GM21423 (cell line): Measurements from ENCODE around the gene USHBP1.
A peak's percentile ranks its signal among the peaks of the same experiment; 100 is the strongest.

ENCODE experiments used
- ATAC-seq: cut with Tn5 transposase; IDR thresholded peaks from one replicate; pipeline ENCODE4 v1.9.1; 2021; ENCODE audit warnings: mild to moderate bottlenecking, moderate library complexity; ENCODE audit not compliant: unreplicated experiment

The USHBP1 gene

DNA sequence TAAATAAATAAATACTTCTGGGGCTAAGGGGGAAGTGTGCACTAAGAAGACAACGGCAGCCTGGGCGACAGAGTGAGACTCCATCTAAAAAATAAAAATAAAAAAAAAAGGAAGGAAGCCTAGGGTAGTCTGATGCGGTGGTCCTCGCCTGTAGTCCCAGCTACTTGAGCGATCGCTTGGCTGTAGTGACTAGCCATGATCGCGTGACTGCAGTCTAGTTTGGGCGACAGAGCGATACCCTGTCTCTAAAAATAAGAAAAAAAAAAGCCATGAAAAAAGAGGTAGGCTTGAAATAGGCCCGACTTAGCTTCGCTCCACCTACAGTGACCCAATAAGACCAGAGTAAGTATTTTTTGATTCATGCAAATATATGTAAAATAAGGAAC, 2.0 kb upstream of the USHBP1 start:
- no peak for ATAC-seq

- ATAC-seq: no peak
These were observed 1.5 kb upstream of the USHBP1 start for GRCh38 chr19:17266026-17266425.

DNA sequence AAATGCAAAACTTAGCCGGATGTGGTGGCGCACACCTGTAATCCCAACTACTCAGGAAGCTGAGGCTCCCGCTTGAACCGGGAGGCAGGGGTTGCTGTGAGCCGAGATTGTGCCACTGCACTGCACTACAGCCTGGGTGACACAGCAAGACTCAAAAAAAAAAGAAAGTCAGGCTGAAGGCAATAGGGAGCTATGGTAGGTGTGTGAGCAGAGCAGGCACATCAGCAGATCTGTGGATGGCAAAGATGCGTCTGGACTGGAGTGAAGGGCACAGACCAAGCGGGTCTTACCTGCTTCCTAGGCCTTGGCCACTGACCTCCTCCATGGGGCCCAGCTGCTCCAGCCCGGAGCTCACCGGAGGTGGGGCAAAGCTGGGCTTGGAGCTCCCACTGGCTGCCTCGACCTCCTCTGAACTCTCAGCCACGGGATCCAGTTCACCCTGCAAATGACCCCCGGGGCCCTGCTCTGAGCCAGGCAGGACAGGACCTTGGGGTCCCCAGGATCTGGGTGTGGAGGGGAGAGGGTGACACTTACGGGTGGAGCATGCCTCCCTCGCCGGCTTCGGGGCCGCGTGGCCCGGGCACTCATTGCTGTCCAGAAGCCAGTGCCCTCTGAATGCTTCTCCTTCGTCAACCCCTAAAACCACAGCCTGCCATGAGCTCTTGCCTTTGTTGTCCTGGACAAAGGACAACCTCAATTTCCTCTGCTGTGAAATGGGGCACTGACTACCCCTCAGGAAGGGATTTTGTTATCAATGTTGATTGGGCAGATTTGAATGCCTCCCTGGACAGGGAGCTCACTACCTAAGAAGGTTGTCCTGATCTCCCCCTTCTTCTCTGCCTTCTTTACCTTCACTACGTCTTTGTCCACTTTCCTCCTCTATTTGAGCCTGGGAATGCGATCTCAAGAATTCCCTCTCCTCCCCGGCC, 569 bp downstream of the USHBP1 start:
- no peak for ATAC-seq

GRCh38 chr19:17262557-17262956, 2.0 kb downstream of the USHBP1 start:
- ATAC-seq: no peak

DNA sequence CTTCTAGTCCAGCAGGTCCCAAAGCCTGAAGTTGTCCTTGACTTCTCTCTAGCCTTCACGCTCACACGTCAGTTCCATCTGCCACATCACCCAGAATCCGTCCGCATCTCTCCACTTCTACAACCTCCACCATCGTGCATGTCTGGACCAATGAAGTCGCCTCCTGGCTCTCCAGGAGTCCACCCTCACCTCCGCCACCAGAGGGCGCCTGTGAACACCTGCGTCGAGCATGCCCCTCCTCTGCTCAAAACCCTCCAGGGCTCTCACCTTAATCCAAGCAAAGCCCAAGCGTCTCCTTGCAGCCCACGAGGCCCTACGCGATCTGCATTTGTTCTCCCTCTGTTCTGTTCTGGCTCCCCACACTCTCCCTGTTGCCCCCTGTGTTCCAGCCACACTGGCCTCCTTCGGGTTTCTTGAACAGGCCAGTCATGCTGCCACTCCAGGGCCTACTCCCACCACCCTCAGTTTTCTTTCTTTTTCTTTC, 3.7 kb downstream of the USHBP1 start:
- ATAC-seq: no peak

- ATAC-seq: no peak
These were observed 4.6 kb downstream of the USHBP1 start for GRCh38 chr19:17259934-17260333.

DNA sequence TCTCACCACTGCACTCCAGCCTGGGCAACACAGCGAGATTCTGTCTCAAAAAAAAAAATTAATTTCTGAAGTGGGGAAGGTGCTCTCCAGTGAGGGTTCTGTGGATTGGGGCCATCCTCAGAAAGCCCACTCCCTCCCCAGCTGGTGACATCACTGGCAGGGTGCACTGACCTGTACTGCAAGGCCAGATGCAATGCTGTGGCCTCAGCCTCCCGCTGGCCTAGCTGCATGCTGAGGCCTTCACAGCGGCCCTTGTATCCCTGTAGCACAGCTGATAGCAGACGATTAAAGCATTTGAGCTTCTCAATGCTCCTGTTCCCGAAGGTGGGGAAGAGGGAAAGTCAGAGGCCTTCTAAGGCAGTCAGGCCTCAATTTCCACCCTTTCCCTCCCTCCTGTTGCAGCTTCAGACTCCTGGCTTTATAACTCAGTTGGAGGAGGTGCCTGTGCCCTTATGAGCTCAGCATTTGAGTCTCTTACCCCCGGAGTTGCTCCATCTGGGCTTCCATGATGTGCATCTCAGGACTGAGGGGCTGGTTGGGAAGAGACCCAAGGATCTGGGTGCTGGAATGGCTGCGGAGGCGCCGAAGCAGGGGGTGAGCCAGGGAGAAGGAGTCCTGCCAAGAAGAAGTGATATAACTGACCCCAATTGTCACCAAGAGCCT, 5.3 kb downstream of the USHBP1 start:
- ATAC-seq: no peak

DNA sequence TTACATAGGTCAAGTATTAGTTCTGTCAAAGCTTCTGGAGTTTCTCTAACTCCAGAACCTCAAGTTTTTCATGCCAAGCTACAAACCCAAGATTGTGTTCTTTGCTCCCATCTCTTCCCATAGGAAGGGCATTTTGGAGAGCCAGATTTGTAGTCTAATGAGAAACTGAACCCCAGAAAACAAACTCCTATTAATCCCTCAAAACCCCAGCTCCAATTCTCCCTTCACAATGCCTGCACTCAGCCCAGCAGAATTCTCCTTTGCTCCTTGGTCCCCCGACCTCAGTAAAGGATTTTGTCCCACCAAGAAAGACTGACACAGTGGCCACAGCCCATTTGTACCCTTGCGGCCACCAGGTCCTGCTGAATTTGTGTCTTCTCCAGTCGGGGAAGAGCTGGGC, 8.4 kb downstream of the USHBP1 start:
- ATAC-seq: no peak

- no peak for ATAC-seq
These were observed 9.4 kb downstream of the USHBP1 start for GRCh38 chr19:17255150-17255621.

GRCh38 chr19:17254636-17255035, 9.9 kb downstream of the USHBP1 start:
- ATAC-seq: no peak

DNA sequence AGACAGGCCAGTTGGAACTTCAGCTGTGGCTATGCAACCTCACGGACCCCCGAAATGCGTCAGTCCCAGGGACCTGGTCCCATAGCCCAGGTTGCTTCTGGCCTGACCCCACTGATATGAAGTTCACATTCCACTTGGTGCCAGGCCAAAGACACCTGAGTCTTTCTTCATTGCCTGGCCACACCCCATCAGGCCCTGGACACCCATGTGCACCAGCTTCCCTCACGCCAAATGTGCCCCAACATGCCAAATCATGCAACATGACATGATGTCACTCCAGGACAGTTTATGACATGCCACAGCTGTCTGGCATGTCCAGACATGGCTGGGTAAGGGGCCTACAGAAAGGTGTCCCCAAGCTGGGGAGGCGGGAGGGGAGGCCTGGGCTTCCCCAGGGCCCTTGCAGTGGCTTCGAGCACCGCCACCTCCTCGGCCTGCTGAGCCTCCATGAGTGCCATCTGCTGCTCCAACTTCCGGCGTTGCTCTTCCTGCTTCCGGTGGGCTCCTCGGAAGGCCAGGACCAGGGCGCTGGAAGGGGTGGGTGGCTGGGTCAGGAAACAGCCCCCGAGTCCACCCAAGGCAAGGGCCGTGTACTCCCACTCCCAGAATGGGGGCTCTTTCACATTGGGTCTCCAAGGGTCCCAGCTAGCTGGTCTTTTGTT, 14.5 kb downstream of the USHBP1 start:
- ATAC-seq: no peak

- no peak for ATAC-seq
These were observed 16.4 kb downstream of the USHBP1 start for GRCh38 chr19:17248011-17248776.

DNA sequence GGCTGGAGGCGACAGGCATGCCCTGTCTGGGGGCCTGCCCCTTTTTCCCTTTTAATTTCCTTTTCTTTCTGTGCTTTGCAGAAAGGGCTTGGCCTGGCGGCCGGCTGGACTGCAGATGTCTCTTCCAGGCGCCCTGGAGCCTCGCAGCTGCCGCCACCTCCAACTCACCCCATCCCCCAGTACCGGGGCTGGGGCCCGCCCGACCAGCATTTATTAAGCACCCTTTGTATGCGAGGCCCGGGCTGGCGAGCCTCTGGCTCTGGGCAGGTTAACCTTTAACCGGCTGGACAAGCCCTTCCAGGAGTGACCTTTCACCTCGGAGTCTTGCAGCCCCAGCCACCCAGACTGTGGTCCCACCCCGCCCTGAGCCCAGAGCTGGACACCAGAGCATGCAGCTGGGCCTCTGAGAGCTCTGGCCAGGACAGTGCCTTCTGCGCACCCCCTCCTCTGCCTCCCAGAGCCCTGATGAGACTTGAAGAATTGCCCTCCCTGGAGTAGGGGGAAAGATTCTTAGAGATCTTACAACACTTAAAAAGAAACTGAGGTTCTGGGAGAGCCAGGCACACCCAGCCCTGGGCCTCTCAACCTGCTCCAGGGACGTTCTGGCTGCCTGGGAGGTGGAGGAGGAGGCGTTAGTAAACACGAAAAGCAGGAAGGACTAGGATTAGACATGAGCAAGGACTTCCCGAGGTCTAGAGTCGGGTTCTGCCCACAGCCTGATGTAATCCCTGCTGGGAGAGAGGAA, 17.7 kb downstream of the USHBP1 start:
- ATAC-seq: no peak

- ATAC-seq: peak; percentile 13
These were observed 19.0 kb downstream of the USHBP1 start, which contains the start of gene NR2F6 for GRCh38 chr19:17245535-17245984. TSS of gene NR2F6 (minus strand) at chr19:17245919. CDS start at chr19:17245220, 699 bp downstream.

DNA sequence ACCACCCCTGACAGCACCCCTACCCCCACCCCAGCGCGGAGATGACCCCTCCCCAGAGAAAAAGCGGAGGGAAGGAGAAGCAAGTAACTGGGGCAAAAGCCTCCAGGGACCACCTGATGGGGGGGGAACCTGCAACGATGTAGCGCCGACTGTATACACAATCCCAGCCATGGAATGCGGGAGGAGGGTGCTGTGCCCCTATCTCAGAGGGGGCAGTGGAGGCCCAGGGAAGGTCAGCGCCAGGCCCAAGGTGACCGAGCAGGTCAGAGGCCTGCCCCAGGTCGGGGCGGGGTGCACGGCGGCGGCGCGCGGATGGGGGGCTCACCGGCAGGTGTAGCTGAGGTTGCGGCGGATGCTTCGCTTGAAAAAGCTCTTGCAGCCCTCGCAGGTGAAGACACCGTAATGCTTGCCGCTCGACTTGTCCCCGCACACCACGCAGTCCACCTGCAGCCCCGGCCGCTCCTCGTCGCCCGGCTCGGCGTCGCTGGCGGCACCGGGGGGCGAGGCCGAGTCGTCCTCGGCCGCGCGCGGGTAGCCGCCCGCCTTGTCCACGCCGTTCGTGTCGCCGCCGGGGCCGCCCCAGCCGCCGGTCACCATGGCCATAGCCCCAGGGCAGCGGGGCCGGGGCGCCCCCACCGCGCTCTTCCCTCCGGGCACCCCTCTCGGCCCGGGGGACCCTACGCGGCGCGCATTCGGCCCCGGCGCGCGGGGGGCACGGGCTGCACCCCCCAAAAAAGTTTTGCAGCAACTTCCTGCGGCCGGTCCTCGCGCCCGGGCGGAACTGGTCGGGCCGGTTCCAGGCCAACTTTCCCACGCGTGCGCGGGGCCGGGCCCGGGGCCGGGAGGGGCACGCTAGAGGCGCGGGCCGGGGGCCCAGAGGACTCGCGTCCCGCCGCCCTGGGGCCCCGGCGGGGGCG, 19.7 kb downstream of the USHBP1 start:
- no peak for ATAC-seq

DNA sequence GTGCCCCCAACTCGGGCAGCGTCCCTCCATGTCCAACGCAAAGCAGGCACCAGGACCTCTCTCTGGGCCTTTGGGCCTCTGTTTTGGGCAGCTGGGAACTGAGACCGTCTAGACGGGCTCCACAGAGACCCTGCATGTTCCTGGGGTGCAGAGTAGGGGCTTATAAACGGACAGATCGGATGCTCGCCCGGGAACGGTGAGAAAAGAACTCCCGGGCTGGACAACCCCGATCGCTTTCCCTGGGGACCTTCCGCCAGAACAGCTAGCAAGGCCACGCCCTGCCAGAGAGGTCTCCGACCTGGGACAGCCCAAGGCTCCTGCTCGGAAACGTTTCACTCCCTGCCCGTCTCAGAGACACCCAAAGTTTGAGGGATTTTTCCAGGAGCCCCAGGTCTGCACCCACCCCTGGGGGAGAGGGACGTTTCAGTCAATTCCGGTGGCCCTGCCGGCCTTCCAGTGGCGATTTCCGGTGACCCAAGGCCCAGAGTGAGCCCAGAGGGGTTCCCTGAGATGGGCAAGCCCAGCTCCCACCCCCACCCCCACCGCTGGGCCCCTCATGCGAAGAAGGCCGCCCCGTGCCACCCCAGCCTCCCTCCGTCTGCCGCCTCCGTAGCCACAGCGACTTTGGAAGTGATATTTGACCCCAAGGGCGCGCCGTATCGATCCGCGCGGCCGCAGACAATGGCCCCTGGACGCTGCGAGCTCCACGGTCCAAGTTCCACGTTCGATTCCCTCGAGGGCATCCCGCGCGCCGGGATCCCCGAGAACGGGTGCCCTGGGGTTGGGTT, 20.5 kb downstream of the USHBP1 start:
- ATAC-seq: no peak

GRCh38 chr19:17243211-17243829, 21.2 kb downstream of the USHBP1 start:
- ATAC-seq: no peak
